Measurements from ENCODE around the gene STX4. TPM values are rescaled to one million over a fixed set of nuclear protein-coding genes. Genes with fewer than 3 reads are reported as not detected.

STX4 gene
- total and polyA plus RNA-seq, 9 of the 15 experiments (the other 6 are each of a cell fraction or from before 2014, with no cell fraction given): 3.2 to 48.0 (median 21.5) TPM

DNA sequence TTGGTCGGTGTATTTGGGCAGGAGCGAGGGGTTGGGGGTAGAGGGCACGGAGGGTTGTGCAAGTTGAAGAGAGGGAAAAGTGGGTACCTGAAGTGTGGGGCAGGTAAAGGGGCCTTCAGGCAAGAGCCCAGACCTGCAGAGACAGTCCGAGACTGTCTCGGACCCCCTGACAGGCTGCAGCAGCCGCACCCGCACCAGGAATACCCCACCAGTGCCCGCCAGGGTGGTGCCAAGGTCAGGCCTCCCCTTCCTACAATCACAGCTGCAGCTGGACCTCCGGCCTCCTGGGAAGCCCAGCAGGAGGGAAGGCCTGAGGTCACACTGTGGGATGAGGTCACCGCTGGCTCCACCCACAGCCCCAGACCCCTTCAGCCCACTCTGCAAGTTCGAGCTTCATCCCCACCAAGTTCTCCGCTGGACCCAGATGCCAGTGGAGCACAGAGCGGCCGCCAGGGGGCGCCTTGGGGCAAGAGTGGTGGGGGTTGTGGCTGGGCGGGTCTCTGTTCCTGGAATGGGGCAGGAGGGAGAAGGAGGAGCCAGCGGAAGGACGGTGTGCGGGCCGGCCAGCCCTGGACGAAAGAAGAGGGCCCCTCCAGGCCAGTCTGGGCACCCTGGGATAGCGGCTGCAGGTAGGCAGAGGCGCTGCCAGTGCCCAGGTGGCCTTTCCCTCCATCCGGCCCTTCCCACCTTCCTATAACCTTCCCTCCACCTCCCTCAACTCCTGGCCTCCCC is 48.5 kb upstream of the STX4 start, which contains the start of gene HSD3B7:
TSS of gene HSD3B7 (plus strand) at position 539 of the 732 bp plus-strand sequence. CDS start 452 bp downstream, outside the sequence.
- peak within 1 kb of the TSS; percentile 51 for H3K27ac ChIP-seq (ENCODE audit: extremely low read depth, low read depth, low read length)
- peak; percentile 92 to 95 (median 93) for DNase-seq (ENCODE audit: extremely low read depth in 1 of 4, low spot score in 3 of 4)
- peaks cover 2% of the 10 kb centered on the region for H3K9me1 ChIP-seq (ENCODE audit: control insufficient read depth, insufficient read depth, low read length)
- no peaks in the 10 kb centered on the region for H3K27me3 ChIP-seq (ENCODE audit: control insufficient read depth in 2 of 2, insufficient read depth in 2 of 2, low read length in 2 of 2)
- BruUV-seq (replicated peaks): no TSS peak
- peaks cover 15% of the 10 kb centered on the region for H3K79me2 ChIP-seq (ENCODE audit: control insufficient read depth, insufficient read depth, low read length)
- FAIRE-seq: peak; percentile 91
- in situ Hi-C loops (cut with MboI) (loop anchor here (10.0 to 25.0 kb wide), 2 partner anchors 310 to 452 kb away; partner anchors contain the start of genes COX6A2 and ZNF843), intact Hi-C loops (cut with micrococcal nuclease) (loop anchor here (1.0 to 10.0 kb wide), 5 partner anchors 32 to 458 kb away; partner anchors contain the start of genes VKORC1 and ZNF843)
- H3K4me2 ChIP-seq (ENCODE audit: insufficient read depth, low read length): peak within 1 kb of the TSS; percentile 80
- peak; percentile 95 for ATAC-seq
- 30% methylated on average over 12 of the region's 24 CpGs for WGBS (ENCODE audit: insufficient coverage, low coverage, missing lambda C conversion rate)
- H3K36me3 ChIP-seq (ENCODE audit: control insufficient read depth, insufficient read depth, low read length): peaks cover 65% of the 10 kb centered on the region; the same call in 2 of the 3 replicates
- ChIA-PET POLR2A (interaction anchor here (0.6 to 5.7 kb wide), 13 partner anchors 15 to 444 kb away, joined by 3 to 32 read pairs (median 4); partner anchors contain the start of genes FUS and KAT8), CTCF (ENCODE audit: low intra/inter-chr PET ratio) (interaction anchor here (0.6 to 2.1 kb wide), 5 partner anchors 109 to 884 kb away, joined by 3 to 15 read pairs (median 7); no protein-coding TSS in a partner anchor)
- no peaks in the 10 kb centered on the region; the same call in none of the 2 replicates for H4K20me1 ChIP-seq (replicated peaks; ENCODE audit: control insufficient read depth, insufficient read depth, low read length)
- H3K9me3 ChIP-seq (replicated peaks; ENCODE audit: control insufficient read depth, insufficient read depth, low read depth, low read length): no peaks in the 10 kb centered on the region
- H3K4me3 ChIP-seq: peak within 1 kb of the TSS; percentile 44
- H3K4me1 ChIP-seq (replicated peaks in 1 of 2; ENCODE audit: control insufficient read depth in 2 of 2, insufficient read depth in 2 of 2, low read length in 2 of 2): peaks cover 7 to 68% of the 10 kb centered on the region in 2 experiments; a peak in 4 of 5 replicates
- peak within 1 kb of the TSS; percentile 61 to 94 for H3K9ac ChIP-seq (ENCODE audit: insufficient read depth in 1 of 2, low read depth in 2 of 2, low read length in 2 of 2)
- peak within 1 kb of the TSS; percentile 89 for H2AFZ ChIP-seq (ENCODE audit: low read depth, low read length)
- TF ChIP-seq, protein P1, sequence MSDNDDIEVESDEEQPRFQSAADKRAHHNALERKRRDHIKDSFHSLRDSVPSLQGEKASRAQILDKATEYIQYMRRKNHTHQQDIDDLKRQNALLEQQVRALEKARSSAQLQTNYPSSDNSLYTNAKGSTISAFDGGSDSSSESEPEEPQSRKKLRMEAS (CRISPR knock-in tag; IDR thresholded peaks at IDR 0.05): no peak
- no peak for TF ChIP-seq KAT7 (CRISPR knock-in tag; IDR thresholded peaks at IDR 0.05; ENCODE audit: borderline replicate concordance)
- no peak for TF ChIP-seq ZFPM2 (CRISPR knock-in tag; IDR thresholded peaks at IDR 0.05)
- peak; percentile 87 for TF ChIP-seq ZBTB7A (IDR thresholded peaks at IDR 0.05; ENCODE audit: borderline replicate concordance, control insufficient read depth, low read depth, low read length)
- no peak for TF ChIP-seq U2AF2 (optimal IDR thresholded peaks at IDR 0.05; ENCODE audit: low read depth, low read length)
- peak; percentile 94 for TF ChIP-seq XRCC5 (IDR thresholded peaks at IDR 0.05; ENCODE audit: low read depth, low read length)
- TF ChIP-seq POLR2AphosphoS5 (IDR thresholded peaks at IDR 0.05; ENCODE audit: control insufficient read depth, insufficient read depth, low read depth, low read length): peak; percentile 77; the same call in 1 of the 2 replicates
- TF ChIP-seq ESRRA (IDR thresholded peaks at IDR 0.05; ENCODE audit: borderline replicate concordance, low read depth): peak; percentile 30; the same call in 1 of the 2 replicates
- no peak for TF ChIP-seq ZNF445 (CRISPR knock-in tag; IDR thresholded peaks at IDR 0.05; ENCODE audit: low read depth)
- TF ChIP-seq POLR2AphosphoS2 (IDR thresholded peaks at IDR 0.05; ENCODE audit: low read length): peak; percentile 94
- peak; percentile 58 for TF ChIP-seq GABPB1 (CRISPR knock-in tag; IDR thresholded peaks at IDR 0.05)
- TF ChIP-seq HCFC1 (IDR thresholded peaks at IDR 0.05; ENCODE audit: low read depth, low read length): peak; percentile 55
- TF ChIP-seq CTBP1 (IDR thresholded peaks at IDR 0.05; ENCODE audit: borderline replicate concordance): peak; percentile 50; the same call in 1 of the 2 replicates
- no peak for TF ChIP-seq CEBPB (tag; IDR thresholded peaks at IDR 0.05)
- no peak for TF ChIP-seq NELFE (IDR thresholded peaks at IDR 0.05; ENCODE audit: insufficient read depth, insufficient read length)
- peak; percentile 47; the same call in 1 of the 2 replicates for TF ChIP-seq ZNF384 (IDR thresholded peaks at IDR 0.05; ENCODE audit: low read depth, low read length)
- no peak for TF ChIP-seq POLR3A (IDR thresholded peaks at IDR 0.05; ENCODE audit: borderline replicate concordance, extremely low read depth, insufficient read depth, insufficient read length)
- TF ChIP-seq SMC3 (conservative IDR thresholded peaks at IDR 0.05; ENCODE audit: insufficient read depth, low read depth, low read length): peak; percentile 97
- TF ChIP-seq POLR2G (IDR thresholded peaks at IDR 0.05; ENCODE audit: low read depth, low read length): peak; percentile 75
- no peak for TF ChIP-seq CBX8 (IDR thresholded peaks at IDR 0.05; ENCODE audit: borderline replicate concordance, extremely low read depth, low read depth, low read length, poor library complexity, severe bottlenecking)
- TF ChIP-seq ILF3 (IDR thresholded peaks at IDR 0.05; ENCODE audit: borderline replicate concordance): no peak
- TF ChIP-seq NEUROD1 (IDR thresholded peaks at IDR 0.05; ENCODE audit: borderline replicate concordance, low read depth, low read length, partially characterized antibody): no peak

Measured in K562 (cell line).